Keratinocyte (primary cell): ENCODE data around the gene XIAP. TPM values are rescaled to one million over a fixed set of nuclear protein-coding genes. Genes with fewer than 3 reads are reported as not detected.

Experiments
- DNase-seq: peaks from one replicate; pipeline ENCODE4 v3.0.0-alpha.2; 2011; ENCODE audit warnings: low read depth, missing footprints, low spot score
- FAIRE-seq: peaks from 2 replicates; lab custom pipeline; 2011; peaks lifted over from hg19 to GRCh38; lab: Jason Lieb, UNC
- H2AFZ ChIP-seq: 2 replicates; pipeline ENCODE4 v1.6.0; 2012; ENCODE audit warnings: low read length, control low read depth, inconsistent platforms; ENCODE audit not compliant: control insufficient read depth
- H3K27ac ChIP-seq: 2 replicates; pipeline ENCODE4 v1.5.1; 2011; ENCODE audit warnings: low read length; ENCODE audit not compliant: control insufficient read depth, insufficient read depth
- H3K27me3 ChIP-seq: 3 replicates; pipeline ENCODE4 v1.6.0; 2011; ENCODE audit warnings: low read length; ENCODE audit not compliant: control insufficient read depth, insufficient read depth; ENCODE audit errors: extremely low read depth
- H3K36me3 ChIP-seq, 2 experiments: 2 replicates in 1 of 2; 3 replicates in 1 of 2; pipeline ENCODE4 v1.5.1; 2011; ENCODE audit warnings: low read length in 2 of 2, mild to moderate bottlenecking in 1 of 2; ENCODE audit not compliant: control insufficient read depth in 2 of 2, insufficient read depth in 2 of 2; ENCODE audit errors: extremely low read depth in 1 of 2
- H3K4me1 ChIP-seq: 3 replicates; pipeline ENCODE4 v1.5.1; 2011; ENCODE audit warnings: low read length; ENCODE audit not compliant: control insufficient read depth, insufficient read depth; ENCODE audit errors: extremely low read depth
- H3K4me2 ChIP-seq: 3 replicates; pipeline ENCODE4 v1.6.0; 2011; ENCODE audit warnings: low read depth, low read length; ENCODE audit not compliant: control insufficient read depth, insufficient read depth; ENCODE audit errors: extremely low read depth
- H3K4me3 ChIP-seq, 3 experiments: fragments of 200-600 bp in 1 of 3; sonication (generic) in 1 of 3; 2 replicates in 2 of 3; 3 replicates in 1 of 3; pipeline ENCODE4 v1.5.1; 2011 to 2016; ENCODE audit warnings: low read length in 3 of 3, mild to moderate bottlenecking in 3 of 3, control low read depth in 2 of 3, inconsistent platforms in 1 of 3, low read depth in 1 of 3, mixed read lengths in 1 of 3, mixed run types in 1 of 3, moderate library complexity in 1 of 3; ENCODE audit not compliant: control insufficient read depth in 2 of 3, insufficient read depth in 2 of 3; ENCODE audit errors: extremely low read depth in 1 of 3
- H3K79me2 ChIP-seq: 2 replicates; pipeline ENCODE4 v1.6.0; 2012; ENCODE audit warnings: low read length; ENCODE audit not compliant: control insufficient read depth, insufficient read depth
- H3K9ac ChIP-seq: 3 replicates; pipeline ENCODE4 v1.6.0; 2011; ENCODE audit warnings: low read length; ENCODE audit not compliant: control insufficient read depth, insufficient read depth; ENCODE audit errors: extremely low read depth
- H3K9me1 ChIP-seq: 3 replicates; pipeline ENCODE4 v1.6.0; 2011; ENCODE audit warnings: low read length; ENCODE audit not compliant: control insufficient read depth, insufficient read depth; ENCODE audit errors: extremely low read depth
- H3K9me3 ChIP-seq: 2 replicates; pipeline ENCODE4 v1.5.1; 2012; ENCODE audit warnings: low read depth, low read length; ENCODE audit not compliant: control insufficient read depth
- H4K20me1 ChIP-seq: 3 replicates; pipeline ENCODE4 v1.6.0; 2011; ENCODE audit warnings: low read length; ENCODE audit not compliant: control insufficient read depth, insufficient read depth; ENCODE audit errors: extremely low read depth
- CTCF ChIP-seq, 3 experiments: IDR thresholded peaks in 1 of 3; conservative IDR thresholded peaks in 1 of 3; optimal IDR thresholded peaks in 1 of 3; 2 replicates in 2 of 3; 3 replicates in 1 of 3; pipeline versions ENCODE3 to v1.5.1; 2011; ENCODE audit warnings: low read length in 3 of 3, mild to moderate bottlenecking in 3 of 3, moderate library complexity in 2 of 3, control low read depth in 1 of 3, inconsistent platforms in 1 of 3; ENCODE audit not compliant: insufficient read depth in 2 of 3; ENCODE audit errors: extremely low read depth in 1 of 3
- EZH2 ChIP-seq: IDR thresholded peaks from one replicate; pipeline ENCODE4 v1.6.1; 2012; ENCODE audit warnings: inconsistent platforms, mild to moderate bottlenecking, low read length, moderate library complexity
- dilution Hi-C: fragments of 300-500 bp; cut with MboI; formaldehyde crosslinking; loops from one replicate; pipeline ENCODE4 v1.7.0; 2020; ENCODE audit warnings: low sequenced_read_pairs; ENCODE audit not compliant: extremely low pct_ligation_motif_present
- polyA plus RNA-seq, 5 experiments: library from polyadenylated mRNA; depleted of rRNA in 3 of 5; stranded (reverse) in 3 of 5; stranded (forward) in 1 of 5; unstranded in 1 of 5; fragments of >200 nt; gene quantifications; 1 replicate in 1 of 5; 2 replicates in 3 of 5; 3 replicates in 1 of 5; pipeline versions ENCODE4 v1.2.1 to v1.2.3, GENCODE V29; 2011 to 2012; ENCODE audit warnings: missing spikeins in 2 of 5, low read depth in 1 of 5, low replicate concordance in 1 of 5

The XIAP gene
- polyA plus RNA-seq, 1 donor (not counting 4 experiments of a cell fraction or from before 2014, with no cell fraction given), result 18.3 TPM

GRCh38 chrX:123876177-123876576 is 16.3 kb downstream of the XIAP start:
- H3K4me1 ChIP-seq, result no peaks in the 10 kb centered on the region
- no peak overlapping the region for H2AFZ ChIP-seq
- H3K9ac ChIP-seq, result no peak overlapping the region
- no peaks in the 10 kb centered on the region for H3K9me1 ChIP-seq
- no peak overlapping the region for H3K4me3 ChIP-seq
- TF ChIP-seq CTCF (optimal IDR thresholded peaks at IDR 0.05 in 1 of 3, IDR thresholded peaks at IDR 0.05 in 1 of 3, conservative IDR thresholded peaks at IDR 0.05 in 1 of 3; ENCODE audit: extremely low read depth in 1 of 3, insufficient read depth in 2 of 3, low read length in 3 of 3) (no peak), EZH2 (no peak)
- DNase-seq (no peak), FAIRE-seq (no peak)
- no peaks in the 10 kb centered on the region for H3K9me3 ChIP-seq
- H3K27me3 ChIP-seq, result no peaks in the 10 kb centered on the region
- no peaks in the 10 kb centered on the region for H4K20me1 ChIP-seq
- H3K27ac ChIP-seq, result no peak overlapping the region
- no peak overlapping the region for H3K4me2 ChIP-seq
- no peaks in the 10 kb centered on the region for H3K36me3 ChIP-seq
- peaks cover 25% of the 10 kb centered on the region for H3K79me2 ChIP-seq
- dilution Hi-C loops, result no loop called here

- H4K20me1 ChIP-seq, result no peaks in the 10 kb centered on the region
Observed at GRCh38 chrX:123876844-123877243, 17.0 kb downstream of the XIAP start.

More at GRCh38 chrX:123876844-123877243, 17.0 kb downstream of the XIAP start:
- Histone ChIP-seq H3K9me3 (no peaks in the 10 kb centered on the region), H3K4me3 (no peak overlapping the region), H3K4me2 (no peak overlapping the region), H3K9ac (no peak overlapping the region), H3K4me1 (no peaks in the 10 kb centered on the region), H2AFZ (no peak overlapping the region), H3K36me3 (no peaks in the 10 kb centered on the region), H3K27ac (no peak overlapping the region), H3K79me2 (peaks cover 20% of the 10 kb centered on the region), H3K9me1 (no peaks in the 10 kb centered on the region), H3K27me3 (no peaks in the 10 kb centered on the region)
- DNase-seq, result no peak
- TF ChIP-seq EZH2, result no peak
- no peak for TF ChIP-seq CTCF (optimal IDR thresholded peaks at IDR 0.05 in 1 of 3, IDR thresholded peaks at IDR 0.05 in 1 of 3, conservative IDR thresholded peaks at IDR 0.05 in 1 of 3; ENCODE audit: extremely low read depth in 1 of 3, insufficient read depth in 2 of 3, low read length in 3 of 3)
- FAIRE-seq, result no peak
- dilution Hi-C loops, result no loop called here
